Neural cell (in vitro differentiated cells): ENCODE data around the gene PRICKLE2. TPM values are rescaled to one million over a fixed set of nuclear protein-coding genes. Genes with fewer than 3 reads are reported as not detected.

Experiments used
- H2AFZ ChIP-seq: fragments of 200-600, 300-800 bp; sonication (generic), shearing (Covaris generic); 2 replicates; pipeline ENCODE4 v1.6.0; 2014; ENCODE audit warnings: low read depth, mild to moderate bottlenecking, antibody characterized with exemption, low read length, moderate library complexity
- H3F3A ChIP-seq: fragments of 200-600 bp; shearing (Covaris generic); 2 replicates; pipeline ENCODE4 v1.6.1; 2016; ENCODE audit warnings: mild to moderate bottlenecking, moderate library complexity, mixed read lengths, antibody characterized with exemption, low read length; ENCODE audit not compliant: insufficient read depth, poor library complexity, severe bottlenecking
- H3K27ac ChIP-seq: fragments of 200-600, 300-800 bp; sonication (generic), shearing (Covaris generic); 2 replicates; pipeline ENCODE4 v1.5.1; 2014; ENCODE audit warnings: mild to moderate bottlenecking, low read length, moderate library complexity
- H3K27me3 ChIP-seq: fragments of 300-800, 200-600 bp; sonication (generic), shearing (Covaris generic); 2 replicates; pipeline ENCODE4 v1.6.0; 2014; ENCODE audit warnings: mild to moderate bottlenecking, low read depth, low read length, moderate library complexity; ENCODE audit not compliant: insufficient read depth
- H3K36me3 ChIP-seq: fragments of 300-800, 200-600 bp; sonication (generic), shearing (Covaris generic); 2 replicates; pipeline ENCODE4 v1.5.1; 2014; ENCODE audit warnings: mild to moderate bottlenecking, antibody characterized with exemption, low read length, moderate library complexity; ENCODE audit not compliant: insufficient read depth
- H3K4me2 ChIP-seq: fragments of 300-800, 200-600 bp; sonication (generic), shearing (Covaris generic); 2 replicates; pipeline ENCODE4 v1.6.0; 2014; ENCODE audit warnings: mild to moderate bottlenecking, low read length
- H3K4me3 ChIP-seq: fragments of 300-800, 200-600 bp; sonication (generic), shearing (Covaris generic); 2 replicates; pipeline ENCODE4 v1.5.1; 2014; ENCODE audit warnings: mild to moderate bottlenecking, low read length, moderate library complexity
- H3K79me2 ChIP-seq: fragments of 200-600 bp; shearing (Covaris generic); replicated peaks from 2 replicates; pipeline ENCODE4 v1.6.0; 2014; ENCODE audit warnings: mild to moderate bottlenecking, low read length, moderate library complexity; ENCODE audit not compliant: insufficient read depth
- H3K9ac ChIP-seq: fragments of 300-800, 200-600 bp; sonication (generic), shearing (Covaris generic); 2 replicates; pipeline ENCODE4 v1.6.1; 2016; ENCODE audit warnings: mild to moderate bottlenecking, low read length, mixed read lengths
- H3K9me2 ChIP-seq: fragments of 200-600 bp; shearing (Covaris generic); 2 replicates; pipeline ENCODE4 v1.6.1; 2016; ENCODE audit warnings: mild to moderate bottlenecking, low read length, mixed read lengths; ENCODE audit not compliant: insufficient read depth
- H3K9me3 ChIP-seq: fragments of 200-600, 300-800 bp; sonication (generic), shearing (Covaris generic); 2 replicates; pipeline ENCODE4 v1.6.1; 2016; ENCODE audit warnings: mild to moderate bottlenecking, mixed run types, low read length, moderate library complexity, mixed read lengths
- H4K20me1 ChIP-seq: fragments of 200-600 bp; shearing (Covaris generic); 2 replicates; pipeline ENCODE4 v1.6.1; 2016; ENCODE audit warnings: mild to moderate bottlenecking, mixed run types; ENCODE audit not compliant: insufficient read depth
- EP300 ChIP-seq: fragments of 450-650 bp; conservative IDR thresholded peaks from 2 replicates; pipeline ENCODE4 v1.6.1; 2014; ENCODE audit warnings: antibody characterized with exemption, mild to moderate bottlenecking, moderate library complexity; ENCODE audit not compliant: poor library complexity, severe bottlenecking
- EZH2 ChIP-seq: fragments of 200-600, 300-800 bp; shearing (Covaris generic), sonication (generic); IDR thresholded peaks from 2 replicates; pipeline ENCODE4 v1.6.1; 2014; ENCODE audit warnings: antibody characterized with exemption, low read length, borderline replicate concordance, mild to moderate bottlenecking; ENCODE audit not compliant: insufficient read depth, poor library complexity, severe bottlenecking
- MXI1 ChIP-seq: fragments of 450-650 bp; conservative IDR thresholded peaks from 2 replicates; pipeline ENCODE4 v1.6.1; 2014; ENCODE audit warnings: antibody characterized with exemption, mild to moderate bottlenecking; ENCODE audit not compliant: poor library complexity, severe bottlenecking
- POLR2AphosphoS5 ChIP-seq: IDR thresholded peaks from 2 replicates; pipeline ENCODE4 v1.6.1; 2012
- RAD21 ChIP-seq: fragments of 450-650 bp; conservative IDR thresholded peaks from 2 replicates; pipeline ENCODE4 v1.6.1; 2014; ENCODE audit warnings: antibody characterized with exemption, mild to moderate bottlenecking, moderate library complexity
- SMC3 ChIP-seq: fragments of 450-650 bp; conservative IDR thresholded peaks from 2 replicates; pipeline ENCODE4 v1.6.1; 2014; ENCODE audit warnings: antibody characterized with exemption, mild to moderate bottlenecking, moderate library complexity; ENCODE audit not compliant: poor library complexity
- TAF1 ChIP-seq: IDR thresholded peaks from 2 replicates; pipeline ENCODE4 v1.6.1; 2012; ENCODE audit warnings: low read depth
- polyA plus RNA-seq: library from polyadenylated mRNA; depleted of rRNA; stranded (reverse); fragments of >200 nt; gene quantifications from 2 replicates; pipeline ENCODE4 v1.2.3, GENCODE V29; 2014
- TF ChIP-seq, protein P1 (sequence below): IDR thresholded peaks from 2 replicates; pipeline ENCODE4 v1.6.1; 2012; ENCODE audit warnings: borderline replicate concordance
- TF ChIP-seq, protein P2 (sequence below): fragments of 450-650 bp; IDR thresholded peaks from 2 replicates; pipeline ENCODE4 v1.5.1; 2014; ENCODE audit warnings: antibody characterized with exemption, mild to moderate bottlenecking, moderate library complexity; ENCODE audit not compliant: poor library complexity, severe bottlenecking

The PRICKLE2 gene
- polyA plus RNA-seq, 1 donor from 2014 or later = 8.7 TPM

DNA sequence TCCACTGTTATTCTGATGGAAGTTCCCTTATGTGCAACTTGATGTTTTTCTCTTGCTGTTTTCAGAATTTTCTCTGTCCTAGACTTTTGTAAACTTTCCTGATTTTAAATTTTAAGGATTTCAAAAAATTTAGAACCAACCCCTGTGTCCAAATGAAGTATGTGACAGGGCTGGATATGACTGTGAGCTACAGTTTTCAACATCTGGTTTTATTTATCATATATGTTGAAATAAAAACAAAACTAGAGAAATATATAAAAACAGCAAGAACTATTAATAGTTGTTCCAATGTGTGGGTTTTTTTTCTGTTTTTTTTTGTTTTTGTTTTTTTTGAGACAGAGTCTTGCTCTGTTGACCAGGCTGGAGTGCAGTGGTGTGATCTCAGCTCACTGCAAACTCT, 154.6 kb downstream of the PRICKLE2 start:
- Histone ChIP-seq H3K9ac (no peak overlapping the region), H2AFZ (no peak overlapping the region), H3K27me3 (no peaks in the 10 kb centered on the region), H3K4me2 (no peak overlapping the region), H3K79me2 (no peaks in the 10 kb centered on the region), H3F3A (no peaks in the 10 kb centered on the region), H4K20me1 (no peaks in the 10 kb centered on the region), H3K36me3 (no peaks in the 10 kb centered on the region), H3K9me3 (no peaks in the 10 kb centered on the region), H3K9me2 (no peaks in the 10 kb centered on the region), H3K4me3 (no peak overlapping the region), H3K27ac (no peak overlapping the region)
- TF ChIP-seq TAF1 (no peak), RAD21 (no peak), POLR2AphosphoS5 (no peak), SMC3 (no peak), MXI1 (no peak), EP300 (no peak), EZH2 (no peak)
- TF ChIP-seq, protein P1, sequence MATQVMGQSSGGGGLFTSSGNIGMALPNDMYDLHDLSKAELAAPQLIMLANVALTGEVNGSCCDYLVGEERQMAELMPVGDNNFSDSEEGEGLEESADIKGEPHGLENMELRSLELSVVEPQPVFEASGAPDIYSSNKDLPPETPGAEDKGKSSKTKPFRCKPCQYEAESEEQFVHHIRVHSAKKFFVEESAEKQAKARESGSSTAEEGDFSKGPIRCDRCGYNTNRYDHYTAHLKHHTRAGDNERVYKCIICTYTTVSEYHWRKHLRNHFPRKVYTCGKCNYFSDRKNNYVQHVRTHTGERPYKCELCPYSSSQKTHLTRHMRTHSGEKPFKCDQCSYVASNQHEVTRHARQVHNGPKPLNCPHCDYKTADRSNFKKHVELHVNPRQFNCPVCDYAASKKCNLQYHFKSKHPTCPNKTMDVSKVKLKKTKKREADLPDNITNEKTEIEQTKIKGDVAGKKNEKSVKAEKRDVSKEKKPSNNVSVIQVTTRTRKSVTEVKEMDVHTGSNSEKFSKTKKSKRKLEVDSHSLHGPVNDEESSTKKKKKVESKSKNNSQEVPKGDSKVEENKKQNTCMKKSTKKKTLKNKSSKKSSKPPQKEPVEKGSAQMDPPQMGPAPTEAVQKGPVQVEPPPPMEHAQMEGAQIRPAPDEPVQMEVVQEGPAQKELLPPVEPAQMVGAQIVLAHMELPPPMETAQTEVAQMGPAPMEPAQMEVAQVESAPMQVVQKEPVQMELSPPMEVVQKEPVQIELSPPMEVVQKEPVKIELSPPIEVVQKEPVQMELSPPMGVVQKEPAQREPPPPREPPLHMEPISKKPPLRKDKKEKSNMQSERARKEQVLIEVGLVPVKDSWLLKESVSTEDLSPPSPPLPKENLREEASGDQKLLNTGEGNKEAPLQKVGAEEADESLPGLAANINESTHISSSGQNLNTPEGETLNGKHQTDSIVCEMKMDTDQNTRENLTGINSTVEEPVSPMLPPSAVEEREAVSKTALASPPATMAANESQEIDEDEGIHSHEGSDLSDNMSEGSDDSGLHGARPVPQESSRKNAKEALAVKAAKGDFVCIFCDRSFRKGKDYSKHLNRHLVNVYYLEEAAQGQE = no peak
- TF ChIP-seq, protein P2, sequence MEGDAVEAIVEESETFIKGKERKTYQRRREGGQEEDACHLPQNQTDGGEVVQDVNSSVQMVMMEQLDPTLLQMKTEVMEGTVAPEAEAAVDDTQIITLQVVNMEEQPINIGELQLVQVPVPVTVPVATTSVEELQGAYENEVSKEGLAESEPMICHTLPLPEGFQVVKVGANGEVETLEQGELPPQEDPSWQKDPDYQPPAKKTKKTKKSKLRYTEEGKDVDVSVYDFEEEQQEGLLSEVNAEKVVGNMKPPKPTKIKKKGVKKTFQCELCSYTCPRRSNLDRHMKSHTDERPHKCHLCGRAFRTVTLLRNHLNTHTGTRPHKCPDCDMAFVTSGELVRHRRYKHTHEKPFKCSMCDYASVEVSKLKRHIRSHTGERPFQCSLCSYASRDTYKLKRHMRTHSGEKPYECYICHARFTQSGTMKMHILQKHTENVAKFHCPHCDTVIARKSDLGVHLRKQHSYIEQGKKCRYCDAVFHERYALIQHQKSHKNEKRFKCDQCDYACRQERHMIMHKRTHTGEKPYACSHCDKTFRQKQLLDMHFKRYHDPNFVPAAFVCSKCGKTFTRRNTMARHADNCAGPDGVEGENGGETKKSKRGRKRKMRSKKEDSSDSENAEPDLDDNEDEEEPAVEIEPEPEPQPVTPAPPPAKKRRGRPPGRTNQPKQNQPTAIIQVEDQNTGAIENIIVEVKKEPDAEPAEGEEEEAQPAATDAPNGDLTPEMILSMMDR = no peak

DNA sequence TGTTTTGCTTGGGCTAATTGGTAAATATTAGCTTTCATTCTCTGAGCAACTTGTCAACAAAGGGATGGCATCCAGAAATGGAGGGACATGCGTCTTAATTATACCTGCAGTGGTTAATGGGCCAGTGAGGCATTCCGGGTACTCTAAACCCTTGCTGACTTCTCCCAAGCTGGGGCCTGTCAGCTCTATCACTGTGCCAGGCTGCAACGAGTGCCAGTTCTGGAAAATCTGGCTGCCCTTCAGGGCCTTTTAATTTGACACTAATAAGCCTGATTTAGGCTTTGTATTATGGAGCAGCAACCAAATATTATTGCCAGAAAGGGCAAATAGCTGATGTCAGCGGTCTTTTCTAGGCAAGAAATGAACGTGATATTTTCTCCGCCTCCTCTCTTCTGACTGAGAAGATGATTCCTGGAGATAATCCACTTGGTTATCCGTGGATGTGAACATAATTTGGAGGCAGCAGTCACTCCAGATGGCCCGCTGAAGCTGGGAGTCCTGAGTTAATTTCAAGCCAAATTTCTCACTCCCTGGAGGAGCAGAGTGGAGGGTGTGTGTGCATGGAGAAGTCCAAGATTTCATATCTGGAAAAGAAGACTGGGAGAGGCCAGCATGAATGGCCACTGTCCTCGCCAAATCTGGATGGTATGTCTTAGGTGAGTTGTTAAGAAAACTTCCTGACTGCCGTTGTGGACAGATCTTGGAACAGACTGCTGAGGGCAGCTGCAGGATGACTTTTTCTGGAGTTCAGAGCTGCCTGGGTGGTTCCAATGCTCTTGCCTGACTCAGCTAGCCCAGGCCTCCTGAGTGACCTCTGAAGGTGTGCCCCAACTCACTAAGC, 157.5 kb downstream of the PRICKLE2 start:
- no peak overlapping the region for H2AFZ ChIP-seq

More for the DNA sequence above, 157.5 kb downstream of the PRICKLE2 start:
- H3K36me3 ChIP-seq = no peaks in the 10 kb centered on the region
- no peaks in the 10 kb centered on the region for H3K9me2 ChIP-seq
- H3K79me2 ChIP-seq = no peaks in the 10 kb centered on the region
- H3K4me2 ChIP-seq = no peak overlapping the region
- no peaks in the 10 kb centered on the region for H3F3A ChIP-seq
- no peak overlapping the region for H3K9ac ChIP-seq
- no peak overlapping the region for H3K27ac ChIP-seq
- no peak overlapping the region for H3K4me3 ChIP-seq
- no peaks in the 10 kb centered on the region for H3K9me3 ChIP-seq
- H4K20me1 ChIP-seq = no peaks in the 10 kb centered on the region
- TF ChIP-seq POLR2AphosphoS5 (no peak), RAD21 (no peak), MXI1 (no peak), TAF1 (no peak), EP300 (no peak), SMC3 (no peak), EZH2 (no peak)
- TF ChIP-seq, protein P2 = no peak
- TF ChIP-seq, protein P1 = no peak
- H3K27me3 ChIP-seq = no peaks in the 10 kb centered on the region
